ENCODE measurements around the gene SPATA21.

SPATA21 gene

DNA sequence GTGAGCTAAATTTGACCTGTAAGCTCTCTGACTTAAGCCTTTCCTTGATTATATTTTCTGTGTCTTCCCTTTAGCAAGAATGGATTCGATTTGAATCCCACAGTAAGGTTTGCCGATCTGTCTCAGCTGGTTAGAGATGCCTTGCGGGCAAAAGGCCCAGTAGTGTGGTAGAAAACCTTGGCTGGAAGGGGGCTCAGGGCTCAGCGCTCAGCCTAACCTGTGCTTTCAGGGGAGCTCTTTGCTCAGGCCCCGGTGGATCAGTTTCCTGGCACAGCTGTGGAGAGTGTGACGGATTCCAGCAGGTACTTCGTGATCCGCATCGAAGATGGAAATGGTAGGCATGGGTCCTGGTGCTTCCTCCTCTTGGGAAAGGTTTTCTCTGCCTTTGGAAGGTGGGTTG, 10.4 kb upstream of the SPATA21 start:
- no peak overlapping the region for H3K27ac Mint-ChIP-seq (ENCODE audit: low read depth)
- peaks cover 68% of the 10 kb centered on the region for H3K36me3 Mint-ChIP-seq (ENCODE audit: insufficient read depth)
- no peak overlapping the region for H3K4me3 Mint-ChIP-seq
- H3K4me1 Mint-ChIP-seq, result peaks cover 44% of the 10 kb centered on the region
- ATAC-seq (replicated peaks; ENCODE audit: extremely low read depth, poor library complexity, severe bottlenecking) (no peak), DNase-seq (ENCODE audit: low spot score in 2 of 2) (no peak)
- H3K27me3 Mint-ChIP-seq, result no peaks in the 10 kb centered on the region
- H3K9me3 Mint-ChIP-seq, result no peaks in the 10 kb centered on the region

DNA sequence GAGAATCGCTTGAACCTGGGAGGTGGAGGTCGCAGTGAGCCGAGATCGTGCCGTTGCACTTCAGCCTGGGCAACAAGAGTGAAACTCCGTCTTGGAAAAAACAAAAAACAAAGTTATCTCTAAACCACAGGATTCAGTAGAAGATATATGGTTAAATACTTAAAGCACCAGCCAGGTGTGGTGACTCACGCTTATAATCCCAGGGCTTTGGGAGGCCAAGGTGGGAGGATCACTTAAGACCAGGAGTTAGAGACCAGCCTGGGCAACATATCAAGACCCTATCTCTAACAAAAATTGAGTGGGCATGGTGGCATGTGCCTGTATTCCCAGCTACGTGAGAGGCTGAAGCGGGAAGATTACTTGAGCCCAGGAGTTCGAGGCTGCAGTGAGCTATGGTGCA, 8.9 kb upstream of the SPATA21 start:
- no peak for DNase-seq (ENCODE audit: low spot score in 2 of 2)
- peaks cover 61% of the 10 kb centered on the region for H3K36me3 Mint-ChIP-seq (ENCODE audit: insufficient read depth)
- H3K4me3 Mint-ChIP-seq, result no peak overlapping the region

GRCh38 chr1:16445052-16445451, 7.8 kb upstream of the SPATA21 start:
- ATAC-seq (replicated peaks; ENCODE audit: extremely low read depth, poor library complexity, severe bottlenecking), result no peak
- Mint-ChIP-seq H3K36me3 (ENCODE audit: insufficient read depth) (peaks cover 58% of the 10 kb centered on the region), H3K9me3 (no peaks in the 10 kb centered on the region), H3K4me1 (peaks cover 50% of the 10 kb centered on the region), H3K27me3 (no peaks in the 10 kb centered on the region), H3K4me3 (no peak overlapping the region), H3K27ac (ENCODE audit: low read depth) (no peak overlapping the region)
- DNase-seq (ENCODE audit: low spot score in 2 of 2), result no peak

More for the DNA sequence above, 8.9 kb upstream of the SPATA21 start:
- Mint-ChIP-seq H3K9me3 (no peaks in the 10 kb centered on the region), H3K4me1 (peaks cover 46% of the 10 kb centered on the region), H3K27me3 (no peaks in the 10 kb centered on the region), H3K27ac (ENCODE audit: low read depth) (no peak overlapping the region)
- no peak for ATAC-seq (replicated peaks; ENCODE audit: extremely low read depth, poor library complexity, severe bottlenecking)

DNA sequence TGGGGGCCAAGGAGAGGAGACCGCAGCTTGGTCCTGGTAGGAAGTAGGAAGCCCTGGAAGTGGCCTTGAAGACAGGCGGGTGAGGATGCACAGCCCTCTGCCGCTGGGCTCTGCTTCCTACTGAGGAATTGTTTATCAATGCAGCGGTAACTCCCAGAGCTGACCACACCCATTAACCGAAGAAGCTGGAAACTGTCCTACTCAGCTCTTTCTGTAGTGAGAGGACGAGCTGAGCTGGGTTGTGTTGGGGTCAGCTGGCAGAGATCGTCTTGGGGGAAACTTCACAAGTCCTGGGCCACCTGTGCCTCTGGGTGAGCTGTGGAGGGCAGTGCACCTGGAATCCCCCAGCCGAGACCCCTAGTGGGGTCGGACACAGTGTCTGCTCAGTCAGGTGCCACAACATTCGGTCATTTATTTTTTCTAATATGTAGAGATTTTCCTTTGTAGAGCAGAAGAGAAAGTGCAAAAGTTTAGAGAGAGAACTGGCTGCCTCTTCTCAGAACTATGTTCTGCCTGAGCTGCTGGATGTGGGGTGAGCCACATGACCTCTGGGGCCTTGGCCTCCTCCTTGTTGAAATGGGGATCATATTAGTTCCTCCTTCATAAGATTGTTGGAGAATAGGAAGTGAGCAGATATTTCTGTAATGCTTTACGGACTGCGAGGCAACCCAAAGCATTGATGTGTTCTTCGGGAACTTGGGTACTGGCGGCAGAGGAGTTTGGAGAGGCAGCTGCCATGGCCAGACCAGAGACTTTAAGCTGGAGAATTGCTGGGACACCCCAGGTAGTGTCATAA, 6.9 kb upstream of the SPATA21 start:
- no peaks in the 10 kb centered on the region for H3K9me3 Mint-ChIP-seq
- peaks cover 49% of the 10 kb centered on the region for H3K36me3 Mint-ChIP-seq (ENCODE audit: insufficient read depth)
- no peak overlapping the region for H3K27ac Mint-ChIP-seq (ENCODE audit: low read depth)
- H3K4me1 Mint-ChIP-seq, result peaks cover 47% of the 10 kb centered on the region
- H3K27me3 Mint-ChIP-seq, result no peaks in the 10 kb centered on the region
- no peak overlapping the region for H3K4me3 Mint-ChIP-seq
- no peak for DNase-seq (ENCODE audit: low spot score in 2 of 2)
- no peak for ATAC-seq (replicated peaks; ENCODE audit: extremely low read depth, poor library complexity, severe bottlenecking)

- Mint-ChIP-seq H3K4me3 (no peak overlapping the region), H3K27me3 (no peaks in the 10 kb centered on the region), H3K4me1 (peaks cover 34% of the 10 kb centered on the region), H3K9me3 (no peaks in the 10 kb centered on the region), H3K27ac (ENCODE audit: low read depth) (no peak overlapping the region), H3K36me3 (ENCODE audit: insufficient read depth) (peaks cover 40% of the 10 kb centered on the region)
- DNase-seq (ENCODE audit: low spot score in 2 of 2) (no peak), ATAC-seq (replicated peaks; ENCODE audit: extremely low read depth, poor library complexity, severe bottlenecking) (no peak)
These were observed 5.7 kb upstream of the SPATA21 start for GRCh38 chr1:16442941-16443340.

DNA sequence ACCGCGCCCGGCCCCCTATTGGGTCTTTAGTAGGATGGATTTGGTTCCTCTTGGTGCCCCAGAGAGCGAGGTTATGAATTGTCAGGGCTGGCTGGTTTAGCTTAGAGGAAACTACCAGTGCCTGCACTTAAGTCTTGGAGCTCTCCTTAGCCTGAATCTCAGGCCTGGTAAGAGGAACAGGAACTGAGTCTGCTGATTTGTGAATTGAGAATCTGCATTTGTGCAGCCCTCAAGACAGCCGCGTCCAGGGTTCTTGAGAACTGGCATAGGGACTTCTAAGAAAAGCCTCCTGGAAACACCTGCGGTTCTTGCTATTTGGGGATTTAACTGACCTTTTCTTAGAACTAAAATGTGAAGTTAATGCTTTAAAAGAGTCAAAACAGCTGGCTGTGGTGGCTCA, 5.0 kb upstream of the SPATA21 start:
- ATAC-seq (replicated peaks; ENCODE audit: extremely low read depth, poor library complexity, severe bottlenecking) (no peak), DNase-seq (ENCODE audit: low spot score in 2 of 2) (no peak)
- no peak overlapping the region for H3K27ac Mint-ChIP-seq (ENCODE audit: low read depth)
- peaks cover 38% of the 10 kb centered on the region for H3K36me3 Mint-ChIP-seq (ENCODE audit: insufficient read depth)
- no peaks in the 10 kb centered on the region for H3K9me3 Mint-ChIP-seq
- no peaks in the 10 kb centered on the region for H3K27me3 Mint-ChIP-seq
- H3K4me1 Mint-ChIP-seq, result peaks cover 32% of the 10 kb centered on the region
- peak overlapping the region; percentile 93 for H3K4me3 Mint-ChIP-seq

GRCh38 chr1:16441282-16441665, 4.0 kb upstream of the SPATA21 start:
- H3K27me3 Mint-ChIP-seq, result no peaks in the 10 kb centered on the region
- no peak for DNase-seq (ENCODE audit: low spot score in 2 of 2)
- peaks cover 32% of the 10 kb centered on the region for H3K4me1 Mint-ChIP-seq
- peak overlapping the region; percentile 94 for H3K27ac Mint-ChIP-seq (ENCODE audit: low read depth)
- peak; percentile 34 for ATAC-seq (replicated peaks; ENCODE audit: extremely low read depth, poor library complexity, severe bottlenecking)
- peak overlapping the region; percentile 93 for H3K4me3 Mint-ChIP-seq
- no peaks in the 10 kb centered on the region for H3K9me3 Mint-ChIP-seq
- H3K36me3 Mint-ChIP-seq (ENCODE audit: insufficient read depth), result peaks cover 34% of the 10 kb centered on the region

GRCh38 chr1:16440470-16441281, 3.5 kb upstream of the SPATA21 start, which contains the start of gene NECAP2:
Gene NECAP2, plus strand, starts transcription at chr1:16440724. Its CDS starts 38 bp downstream, at chr1:16440762.
- peak within 1 kb of the TSS; percentile 93 for H3K4me3 Mint-ChIP-seq
- ATAC-seq (replicated peaks; ENCODE audit: extremely low read depth, poor library complexity, severe bottlenecking) (peak; percentile 88), DNase-seq (ENCODE audit: low spot score in 2 of 2) (peak; percentile 87 to 94)
- H3K27me3 Mint-ChIP-seq, result no peaks in the 10 kb centered on the region
- H3K4me1 Mint-ChIP-seq, result peaks cover 32% of the 10 kb centered on the region
- no peaks in the 10 kb centered on the region for H3K9me3 Mint-ChIP-seq
- peak within 1 kb of the TSS; percentile 94 for H3K27ac Mint-ChIP-seq (ENCODE audit: low read depth)
- H3K36me3 Mint-ChIP-seq (ENCODE audit: insufficient read depth), result peaks cover 28% of the 10 kb centered on the region

- ATAC-seq (replicated peaks; ENCODE audit: extremely low read depth, poor library complexity, severe bottlenecking), result no peak
These were observed 2.9 kb upstream of the SPATA21 start for GRCh38 chr1:16440131-16440469.

GRCh38 chr1:16438924-16439323, 1.7 kb upstream of the SPATA21 start:
- ATAC-seq (replicated peaks; ENCODE audit: extremely low read depth, poor library complexity, severe bottlenecking) (no peak), DNase-seq (ENCODE audit: low spot score in 2 of 2) (no peak)
- no peaks in the 10 kb centered on the region for H3K27me3 Mint-ChIP-seq
- no peaks in the 10 kb centered on the region for H3K9me3 Mint-ChIP-seq
- peaks cover 26% of the 10 kb centered on the region for H3K4me1 Mint-ChIP-seq
- no peak overlapping the region for H3K27ac Mint-ChIP-seq (ENCODE audit: low read depth)
- no peak overlapping the region for H3K4me3 Mint-ChIP-seq
- peaks cover 16% of the 10 kb centered on the region for H3K36me3 Mint-ChIP-seq (ENCODE audit: insufficient read depth)

More at GRCh38 chr1:16440131-16440469, 2.9 kb upstream of the SPATA21 start:
- Mint-ChIP-seq H3K36me3 (ENCODE audit: insufficient read depth) (peaks cover 24% of the 10 kb centered on the region), H3K9me3 (no peaks in the 10 kb centered on the region), H3K4me3 (peak overlapping the region; percentile 93), H3K4me1 (peaks cover 32% of the 10 kb centered on the region), H3K27ac (ENCODE audit: low read depth) (peak overlapping the region; percentile 94), H3K27me3 (no peaks in the 10 kb centered on the region)
- no peak for DNase-seq (ENCODE audit: low spot score in 2 of 2)

DNA sequence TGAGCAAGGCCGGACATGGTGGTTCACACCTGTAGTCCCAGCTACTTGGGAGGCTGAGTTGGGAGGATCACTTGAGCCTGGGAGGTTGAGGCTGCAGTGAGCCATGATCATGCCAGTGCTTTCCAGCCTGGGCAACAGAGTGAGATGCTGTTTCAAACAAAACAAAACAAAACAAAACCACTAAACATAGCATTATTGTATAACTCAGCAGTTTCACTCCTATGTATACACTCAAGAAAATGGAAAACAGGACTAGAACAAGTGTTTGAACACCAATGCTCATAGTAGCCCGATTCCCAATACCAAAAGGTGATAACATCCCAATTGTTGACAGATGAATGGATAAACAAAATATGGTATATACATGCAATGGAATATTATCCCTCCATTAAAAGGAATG, 1.3 kb upstream of the SPATA21 start:
- peaks cover 26% of the 10 kb centered on the region for H3K4me1 Mint-ChIP-seq
- no peak overlapping the region for H3K4me3 Mint-ChIP-seq
- H3K36me3 Mint-ChIP-seq (ENCODE audit: insufficient read depth), result peaks cover 12% of the 10 kb centered on the region
- no peaks in the 10 kb centered on the region for H3K27me3 Mint-ChIP-seq
- H3K9me3 Mint-ChIP-seq, result no peaks in the 10 kb centered on the region
- DNase-seq (ENCODE audit: low spot score in 2 of 2) (no peak), ATAC-seq (replicated peaks; ENCODE audit: extremely low read depth, poor library complexity, severe bottlenecking) (no peak)
- H3K27ac Mint-ChIP-seq (ENCODE audit: low read depth), result no peak overlapping the region

DNA sequence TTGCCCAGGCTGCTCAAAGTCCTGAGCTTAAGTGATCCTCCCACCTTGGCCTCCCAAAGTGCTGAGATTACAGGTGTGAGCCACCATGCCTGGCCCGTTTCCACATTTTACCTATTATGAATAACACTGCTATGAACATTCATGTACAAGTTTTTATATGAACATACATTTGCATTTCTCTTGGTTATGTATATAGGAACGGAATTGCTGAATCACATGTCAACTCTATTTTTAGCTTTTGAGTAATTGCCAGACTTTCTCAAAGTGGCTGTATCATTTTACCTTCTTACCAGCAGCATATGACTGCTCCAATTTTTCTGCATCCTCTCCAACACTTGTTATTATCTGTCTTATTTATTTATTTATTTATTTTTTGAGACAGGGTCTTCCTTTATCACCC, 2.7 kb downstream of the SPATA21 start:
- Mint-ChIP-seq H3K27ac (ENCODE audit: low read depth) (no peak overlapping the region), H3K4me1 (no peaks in the 10 kb centered on the region), H3K36me3 (ENCODE audit: insufficient read depth) (no peaks in the 10 kb centered on the region), H3K4me3 (no peak overlapping the region), H3K27me3 (no peaks in the 10 kb centered on the region), H3K9me3 (no peaks in the 10 kb centered on the region)
- ATAC-seq (replicated peaks; ENCODE audit: extremely low read depth, poor library complexity, severe bottlenecking) (no peak), DNase-seq (ENCODE audit: low spot score in 2 of 2) (no peak)

GRCh38 chr1:16434007-16434406, 3.2 kb downstream of the SPATA21 start:
- Mint-ChIP-seq H3K27ac (ENCODE audit: low read depth) (no peak overlapping the region), H3K4me1 (no peaks in the 10 kb centered on the region), H3K27me3 (no peaks in the 10 kb centered on the region), H3K36me3 (ENCODE audit: insufficient read depth) (no peaks in the 10 kb centered on the region), H3K9me3 (no peaks in the 10 kb centered on the region), H3K4me3 (no peak overlapping the region)
- ATAC-seq (replicated peaks; ENCODE audit: extremely low read depth, poor library complexity, severe bottlenecking), result no peak
- DNase-seq (ENCODE audit: low spot score in 2 of 2), result no peak

Measured in central memory CD8-positive, alpha-beta T cell (primary cell).